HCT116 (cell line): Measurements from ENCODE around the gene ERCC4. TPM values are rescaled to one million over a fixed set of nuclear protein-coding genes. Genes with fewer than 3 reads are reported as not detected.

Experiments
- ATAC-seq: fragments of 200-7000 bp; cut with Tn5 transposase; 2 replicates; pipeline ENCODE4 v1.9.1; 2020; ENCODE audit warnings: mild to moderate bottlenecking, moderate library complexity
- BruUV-seq: library from RNA; stranded (reverse); fragments of 400-500 nt; replicated peaks from 2 replicates; lab custom pipeline; 2021; lab: Mats Ljungman, UMichigan
- CTCF ChIA-PET: fragments of 300-600 bp; sonication (Branson Sonifier 250); formaldehyde crosslinking; loops from one replicate; lab custom pipeline; 2021; ENCODE audit warnings: antibody characterized with exemption; lab: Charles Lee
- POLR2A ChIA-PET: fragments of 300-600, 350-600 bp; sonication (Branson Sonifier 250); formaldehyde crosslinking; loops from one replicate; lab custom pipeline; 2021; ENCODE audit warnings: antibody characterized with exemption; lab: Charles Lee
- RAD21 ChIA-PET, 2 experiments: fragments of 300-600 bp; sonication (Branson Sonifier 250); formaldehyde crosslinking; loops; one replicate each; lab custom pipeline; 2023; ENCODE audit warnings: low total read pairs in 2 of 2; ENCODE audit not compliant: uncharacterized antibody in 2 of 2, unreplicated experiment in 2 of 2, low non-redundant PET in 1 of 2; lab: Charles Lee
- DNase-seq: peaks from one replicate; pipeline ENCODE4 v3.0.0-alpha.2; 2010; ENCODE audit warnings: low read depth, low spot score
- H2AFZ ChIP-seq: fragments of 200-600 bp; shearing (Covaris generic), sonication (generic); 2 replicates; pipeline ENCODE4 v1.6.1; 2017; ENCODE audit warnings: low read depth, mixed run types, mixed read lengths, antibody characterized with exemption, low read length; ENCODE audit not compliant: poor library complexity, severe bottlenecking
- H3K27ac ChIP-seq: 2 replicates; pipeline ENCODE4 v1.5.1; 2012; ENCODE audit warnings: low read depth, low read length
- H3K27me3 ChIP-seq: fragments of 200-600 bp; sonication (generic); 2 replicates; pipeline ENCODE4 v1.6.1; 2016; ENCODE audit warnings: mixed run types, low read length, mixed read lengths; ENCODE audit not compliant: insufficient read depth
- H3K36me3 ChIP-seq, 2 experiments: fragments of 200-500 bp in 1 of 2; fragments of 200-600 bp in 1 of 2; sonication (Bioruptor generic) in 1 of 2; sonication (generic) in 1 of 2; 2 replicates each; pipeline versions ENCODE4 v1.5.1 to v1.6.1; 2014 to 2016; ENCODE audit warnings: low read length in 2 of 2, inconsistent platforms in 1 of 2, mixed read lengths in 1 of 2, mixed run types in 1 of 2; ENCODE audit not compliant: insufficient read depth in 2 of 2, control insufficient read depth in 1 of 2
- H3K4me1 ChIP-seq, 2 experiments: fragments of 200-600 bp in 1 of 2; sonication (generic) in 1 of 2; 2 replicates each; pipeline versions ENCODE4 v1.5.1 to v1.6.1; 2012 to 2017; ENCODE audit warnings: low read length in 2 of 2, inconsistent platforms in 1 of 2, mild to moderate bottlenecking in 1 of 2, mixed read lengths in 1 of 2, mixed run types in 1 of 2, moderate library complexity in 1 of 2; ENCODE audit not compliant: insufficient read depth in 2 of 2, control insufficient read depth in 1 of 2
- H3K4me2 ChIP-seq: fragments of 200-600 bp; sonication (generic); 2 replicates; pipeline ENCODE4 v1.6.1; 2017; ENCODE audit warnings: mixed run types, low read length, mixed read lengths
- H3K4me3 ChIP-seq, 2 experiments: fragments of 200-600 bp in 1 of 2; sonication (generic) in 1 of 2; replicated peaks in 1 of 2; 2 replicates each; pipeline ENCODE4 v1.5.1; 2011 to 2016; ENCODE audit warnings: low read length in 2 of 2, control low read depth in 1 of 2, low read depth in 1 of 2, mild to moderate bottlenecking in 1 of 2, mixed read lengths in 1 of 2, mixed run types in 1 of 2
- H3K79me2 ChIP-seq: fragments of 200-600 bp; sonication (generic); 2 replicates; pipeline ENCODE4 v1.6.1; 2017; ENCODE audit warnings: mild to moderate bottlenecking, mixed run types, low read length, moderate library complexity, mixed read lengths; ENCODE audit not compliant: insufficient read depth
- H3K9ac ChIP-seq: fragments of 200-600 bp; sonication (generic); 2 replicates; pipeline ENCODE4 v1.6.1; 2016; ENCODE audit warnings: low read length, mixed read lengths
- H3K9me2 ChIP-seq: fragments of 200-600 bp; sonication (generic), shearing (Covaris generic); 2 replicates; pipeline ENCODE4 v1.6.1; 2017; ENCODE audit warnings: mixed run types, mild to moderate bottlenecking, moderate library complexity; ENCODE audit not compliant: insufficient read depth
- H3K9me3 ChIP-seq, 2 experiments: fragments of 200-500 bp in 1 of 2; fragments of 200-600 bp in 1 of 2; sonication (Bioruptor generic) in 1 of 2; sonication (generic) in 1 of 2; 2 replicates each; pipeline ENCODE4 v1.6.1; 2014 to 2017; ENCODE audit warnings: low read length in 2 of 2, mixed read lengths in 2 of 2, inconsistent platforms in 1 of 2, low read depth in 1 of 2, mild to moderate bottlenecking in 1 of 2, mixed run types in 1 of 2, moderate library complexity in 1 of 2; ENCODE audit not compliant: control insufficient read depth in 1 of 2, insufficient read depth in 1 of 2
- H4K20me1 ChIP-seq: fragments of 200-600 bp; sonication (generic), shearing (Covaris generic); 2 replicates; pipeline ENCODE4 v1.6.1; 2017; ENCODE audit warnings: mixed run types, mild to moderate bottlenecking, moderate library complexity; ENCODE audit not compliant: insufficient read depth
- CBX3 ChIP-seq: IDR thresholded peaks from 2 replicates; pipeline ENCODE4 v1.6.1; 2012; ENCODE audit warnings: low read depth
- CEBPB ChIP-seq: IDR thresholded peaks from 2 replicates; pipeline ENCODE4 v1.6.1; 2012; ENCODE audit warnings: low read depth
- CTCF ChIP-seq, 3 experiments: fragments of 200-600 bp in 1 of 3; sonication (generic) in 1 of 3; IDR thresholded peaks in 2 of 3; conservative IDR thresholded peaks in 1 of 3; 2 replicates each; pipeline ENCODE4 v1.5.1; 2012 to 2017; ENCODE audit warnings: low read depth in 2 of 3, low read length in 2 of 3, antibody characterized with exemption in 1 of 3, borderline replicate concordance in 1 of 3, control low read depth in 1 of 3, mild to moderate bottlenecking in 1 of 3, mixed read lengths in 1 of 3, mixed run types in 1 of 3, moderate library complexity in 1 of 3; ENCODE audit not compliant: insufficient read depth in 1 of 3
- EZH2 ChIP-seq: fragments of 200-600 bp; sonication (generic); IDR thresholded peaks from 2 replicates; pipeline ENCODE4 v1.6.1; 2017; ENCODE audit warnings: antibody characterized with exemption, mixed run types
- EZH2phosphoT487 ChIP-seq: fragments of 200-600 bp; IDR thresholded peaks from 2 replicates; pipeline ENCODE4 v1.6.1; 2018; ENCODE audit warnings: antibody characterized with exemption, borderline replicate concordance
- FOSL1 ChIP-seq: IDR thresholded peaks from 2 replicates; pipeline ENCODE4 v1.6.1; 2012; ENCODE audit warnings: low read depth
- JUND ChIP-seq: IDR thresholded peaks from 2 replicates; pipeline ENCODE4 v1.6.1; 2012
- MAX ChIP-seq: IDR thresholded peaks from 2 replicates; pipeline ENCODE4 v1.6.1; 2012
- POLR2A ChIP-seq: IDR thresholded peaks from 2 replicates; pipeline ENCODE4 v1.7.0; 2011; ENCODE audit warnings: borderline replicate concordance; ENCODE audit not compliant: insufficient read depth, insufficient read length; ENCODE audit errors: extremely low read depth
- POLR2AphosphoS5 ChIP-seq: IDR thresholded peaks from 2 replicates; pipeline ENCODE4 v1.6.1; 2011; ENCODE audit warnings: mild to moderate bottlenecking, low read depth, low read length, moderate library complexity
- SIN3A ChIP-seq: IDR thresholded peaks from 2 replicates; pipeline ENCODE4 v1.6.1; 2012; ENCODE audit warnings: low read depth
- SP1 ChIP-seq: IDR thresholded peaks from 2 replicates; pipeline ENCODE4 v1.6.1; 2012; ENCODE audit warnings: low read depth
- SRF ChIP-seq: IDR thresholded peaks from 2 replicates; pipeline ENCODE4 v1.6.1; 2012; ENCODE audit warnings: low read depth
- TCF7L2 ChIP-seq: IDR thresholded peaks from 2 replicates; pipeline ENCODE4 v1.7.0; 2011; ENCODE audit warnings: borderline replicate concordance, inconsistent platforms; ENCODE audit not compliant: insufficient read depth, insufficient read length; ENCODE audit errors: extremely low read depth
- YY1 ChIP-seq: IDR thresholded peaks from 2 replicates; pipeline ENCODE4 v1.6.1; 2011; ENCODE audit warnings: low read length, low read depth, moderate library complexity, mild to moderate bottlenecking; ENCODE audit not compliant: insufficient replicate concordance; ENCODE audit errors: extremely low read depth
- ZBTB33 ChIP-seq: IDR thresholded peaks from 2 replicates; pipeline ENCODE4 v1.6.1; 2011; ENCODE audit warnings: mild to moderate bottlenecking, low read length, moderate library complexity; ENCODE audit not compliant: insufficient replicate concordance; ENCODE audit errors: extremely low read depth
- ZFX ChIP-seq: fragments of 450-650 bp; IDR thresholded peaks from 2 replicates; pipeline ENCODE4 v1.6.1; 2017
- ZNF274 ChIP-seq: fragments of 200-500 bp; sonication (Bioruptor generic); IDR thresholded peaks from 2 replicates; pipeline ENCODE4 v1.6.1; 2014; ENCODE audit warnings: mild to moderate bottlenecking, low read depth, low read length, inconsistent platforms
- intact Hi-C: fragments of 100-400 bp; cut with micrococcal nuclease; formaldehyde crosslinking; loops from 2 replicates; pipeline ENCODE4 v1.10.0; 2022
- total RNA-seq: library from RNA; stranded (reverse); gene quantifications from one replicate; pipeline ENCODE4 v1.2.1, GENCODE V29; 2021; ENCODE audit not compliant: unreplicated experiment
- TF ChIP-seq, protein P1 (sequence below): IDR thresholded peaks from 2 replicates; pipeline ENCODE4 v1.6.1; 2012
- TF ChIP-seq, protein P2 (sequence below): IDR thresholded peaks from 2 replicates; pipeline ENCODE4 v1.6.1; 2012; ENCODE audit warnings: low read depth

ERCC4 gene
- total RNA-seq, 1 experiment from 2014 or later, result 10.4 TPM

- Histone ChIP-seq H3K9me3 (no peaks in the 10 kb centered on the region), H3K9ac (no peak overlapping the region), H3K27ac (no peak overlapping the region), H3K79me2 (no peaks in the 10 kb centered on the region), H3K4me3 (no peak overlapping the region), H2AFZ (no peak overlapping the region), H3K36me3 (no peaks in the 10 kb centered on the region), H3K4me2 (no peak overlapping the region), H3K27me3 (no peaks in the 10 kb centered on the region), H3K9me2 (no peaks in the 10 kb centered on the region)
- ChIA-PET CTCF (interaction anchor here (1.6 kb wide), 1 partner anchor 40 kb away, joined by 4 read pairs; the partner anchor contains the start of gene ERCC4), RAD21 (no interaction called here)
- ATAC-seq, result no peak
- intact Hi-C loops, result no loop called here
- no TSS peak for BruUV-seq
- TF ChIP-seq TCF7L2 (no peak), POLR2AphosphoS5 (no peak), SP1 (no peak), CBX3 (no peak), CEBPB (no peak), MAX (no peak), FOSL1 (no peak), SRF (no peak), CTCF (IDR thresholded peaks at IDR 0.05 in 2 of 3, conservative IDR thresholded peaks at IDR 0.05 in 1 of 3; ENCODE audit: borderline replicate concordance in 1 of 3, insufficient read depth in 1 of 3, low read depth in 2 of 3, low read length in 2 of 3) (no peak), SIN3A (no peak), EZH2phosphoT487 (no peak), YY1 (no peak), ZBTB33 (no peak), ZFX (no peak), POLR2A (no peak), ZNF274 (no peak), JUND (no peak), EZH2 (no peak)
- TF ChIP-seq, protein P1, sequence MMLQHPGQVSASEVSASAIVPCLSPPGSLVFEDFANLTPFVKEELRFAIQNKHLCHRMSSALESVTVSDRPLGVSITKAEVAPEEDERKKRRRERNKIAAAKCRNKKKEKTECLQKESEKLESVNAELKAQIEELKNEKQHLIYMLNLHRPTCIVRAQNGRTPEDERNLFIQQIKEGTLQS, result no peak
- TF ChIP-seq, protein P2, sequence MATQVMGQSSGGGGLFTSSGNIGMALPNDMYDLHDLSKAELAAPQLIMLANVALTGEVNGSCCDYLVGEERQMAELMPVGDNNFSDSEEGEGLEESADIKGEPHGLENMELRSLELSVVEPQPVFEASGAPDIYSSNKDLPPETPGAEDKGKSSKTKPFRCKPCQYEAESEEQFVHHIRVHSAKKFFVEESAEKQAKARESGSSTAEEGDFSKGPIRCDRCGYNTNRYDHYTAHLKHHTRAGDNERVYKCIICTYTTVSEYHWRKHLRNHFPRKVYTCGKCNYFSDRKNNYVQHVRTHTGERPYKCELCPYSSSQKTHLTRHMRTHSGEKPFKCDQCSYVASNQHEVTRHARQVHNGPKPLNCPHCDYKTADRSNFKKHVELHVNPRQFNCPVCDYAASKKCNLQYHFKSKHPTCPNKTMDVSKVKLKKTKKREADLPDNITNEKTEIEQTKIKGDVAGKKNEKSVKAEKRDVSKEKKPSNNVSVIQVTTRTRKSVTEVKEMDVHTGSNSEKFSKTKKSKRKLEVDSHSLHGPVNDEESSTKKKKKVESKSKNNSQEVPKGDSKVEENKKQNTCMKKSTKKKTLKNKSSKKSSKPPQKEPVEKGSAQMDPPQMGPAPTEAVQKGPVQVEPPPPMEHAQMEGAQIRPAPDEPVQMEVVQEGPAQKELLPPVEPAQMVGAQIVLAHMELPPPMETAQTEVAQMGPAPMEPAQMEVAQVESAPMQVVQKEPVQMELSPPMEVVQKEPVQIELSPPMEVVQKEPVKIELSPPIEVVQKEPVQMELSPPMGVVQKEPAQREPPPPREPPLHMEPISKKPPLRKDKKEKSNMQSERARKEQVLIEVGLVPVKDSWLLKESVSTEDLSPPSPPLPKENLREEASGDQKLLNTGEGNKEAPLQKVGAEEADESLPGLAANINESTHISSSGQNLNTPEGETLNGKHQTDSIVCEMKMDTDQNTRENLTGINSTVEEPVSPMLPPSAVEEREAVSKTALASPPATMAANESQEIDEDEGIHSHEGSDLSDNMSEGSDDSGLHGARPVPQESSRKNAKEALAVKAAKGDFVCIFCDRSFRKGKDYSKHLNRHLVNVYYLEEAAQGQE, result no peak
- TF ChIP-seq, all 23 proteins: peak for 0
- POLR2A ChIA-PET, result no interaction called here
- Histone ChIP-seq H3K4me1 (peaks cover 42 to 50% of the 10 kb centered on the region in 2 experiments), H4K20me1 (no peaks in the 10 kb centered on the region)
- DNase-seq, result no peak
Observed at GRCh38 chr16:13959626-13960025, 39.7 kb downstream of the ERCC4 start.
